Measurements from ENCODE around the gene KAT2A.
A peak's percentile ranks its signal among the peaks of the same experiment; 100 is the strongest.
"Not testable (repeated sequence)": the region's sequence is repeated elsewhere in the genome, so short reads cannot be mapped to it uniquely, and the experiment has no call there.

The KAT2A gene

DNA sequence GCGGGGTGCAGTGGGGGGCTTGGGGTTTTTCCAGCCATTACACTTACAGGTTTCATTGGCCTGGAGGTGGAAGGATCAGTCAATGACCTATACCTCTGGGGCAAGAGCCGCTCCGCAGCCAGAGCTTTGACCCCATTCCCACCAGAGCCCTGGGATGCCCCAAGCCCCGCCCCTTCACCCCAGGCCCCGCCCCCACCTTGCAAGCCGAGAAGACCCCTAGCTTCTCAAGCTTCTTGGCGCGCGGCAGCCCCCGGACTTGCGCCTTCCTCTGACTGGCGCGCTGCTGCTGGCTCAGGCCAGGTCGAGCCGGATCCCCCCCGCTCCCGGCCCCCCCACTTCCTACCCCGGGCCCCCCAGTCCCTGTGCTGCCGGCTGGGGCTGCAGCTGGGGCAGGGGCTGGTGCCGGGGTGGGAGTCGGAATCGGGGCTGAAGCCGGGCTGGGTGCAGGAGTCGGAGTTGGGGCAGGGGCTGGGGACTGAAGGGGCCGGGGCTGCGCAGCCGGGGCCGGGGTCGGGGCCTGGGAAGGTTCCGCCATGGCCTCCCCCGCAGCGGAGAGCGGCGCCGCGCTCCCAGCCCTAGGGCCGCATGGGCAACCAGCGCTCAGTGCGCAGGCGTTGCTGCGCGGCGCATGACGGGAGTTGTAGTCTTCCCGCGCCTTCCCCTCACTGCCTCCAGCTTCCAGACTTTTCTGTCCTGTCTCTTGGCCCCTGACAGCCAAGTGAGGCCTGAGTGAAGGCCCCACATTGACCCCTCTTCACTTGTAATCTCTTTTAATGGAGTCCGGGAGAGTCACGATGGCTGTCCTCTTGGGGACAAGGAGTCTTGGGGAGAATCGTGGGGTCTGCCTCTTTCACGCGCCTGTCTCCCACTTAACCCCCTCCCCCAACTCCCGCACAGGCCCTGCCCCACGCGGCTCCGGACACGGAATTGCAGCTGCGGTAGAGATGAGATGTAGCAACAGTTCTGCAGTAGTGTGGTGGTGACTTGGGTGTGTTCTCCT, at the start of gene KAT2A:
KAT2A (minus strand) TSS at position 598 of the 1,000 bp plus-strand sequence; CDS start at position 535, 63 bp downstream.
- DNase-seq, result peak; percentile 78

DNA sequence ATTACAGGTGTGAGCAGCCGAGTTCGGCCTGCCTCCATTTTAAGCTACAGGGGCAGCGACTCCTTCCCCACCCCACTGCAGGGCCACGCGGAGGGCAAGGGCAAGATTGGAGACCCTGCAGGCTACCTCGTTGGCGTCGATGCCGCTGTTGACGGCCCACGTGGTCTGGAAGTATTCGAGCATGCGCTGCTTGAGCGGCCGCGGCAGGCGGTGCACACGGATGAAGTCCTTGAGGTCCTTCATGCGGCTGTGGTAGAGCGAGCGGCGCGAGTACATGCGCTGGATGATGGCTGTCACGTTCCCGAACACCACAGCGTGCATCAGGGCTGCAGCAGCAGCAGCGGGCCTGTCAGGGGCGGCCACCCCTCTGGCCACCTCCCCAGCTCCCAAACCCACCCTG, 48.2 kb upstream of the KAT2A start:
- DNase-seq, result no peak

DNA sequence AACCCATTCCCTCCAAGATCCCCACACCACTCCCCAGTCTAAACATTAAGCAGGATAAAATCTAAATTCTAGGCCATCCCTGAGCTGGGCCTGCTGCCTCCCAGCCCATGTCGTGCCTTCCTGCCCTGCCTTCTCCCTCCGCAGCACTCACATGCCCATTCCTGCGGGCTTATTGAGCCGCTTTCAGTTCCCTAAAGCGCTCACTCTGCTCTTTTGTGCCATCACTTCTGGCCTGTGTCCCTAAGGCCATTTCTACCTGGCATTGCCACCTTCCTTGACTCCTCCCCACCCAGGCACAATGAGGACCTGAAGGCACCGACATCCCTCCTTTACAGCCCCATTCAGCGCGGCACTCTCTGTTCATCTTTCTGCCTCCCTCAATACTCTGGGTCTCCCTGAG, 46.6 kb upstream of the KAT2A start:
- no peak for DNase-seq

DNA sequence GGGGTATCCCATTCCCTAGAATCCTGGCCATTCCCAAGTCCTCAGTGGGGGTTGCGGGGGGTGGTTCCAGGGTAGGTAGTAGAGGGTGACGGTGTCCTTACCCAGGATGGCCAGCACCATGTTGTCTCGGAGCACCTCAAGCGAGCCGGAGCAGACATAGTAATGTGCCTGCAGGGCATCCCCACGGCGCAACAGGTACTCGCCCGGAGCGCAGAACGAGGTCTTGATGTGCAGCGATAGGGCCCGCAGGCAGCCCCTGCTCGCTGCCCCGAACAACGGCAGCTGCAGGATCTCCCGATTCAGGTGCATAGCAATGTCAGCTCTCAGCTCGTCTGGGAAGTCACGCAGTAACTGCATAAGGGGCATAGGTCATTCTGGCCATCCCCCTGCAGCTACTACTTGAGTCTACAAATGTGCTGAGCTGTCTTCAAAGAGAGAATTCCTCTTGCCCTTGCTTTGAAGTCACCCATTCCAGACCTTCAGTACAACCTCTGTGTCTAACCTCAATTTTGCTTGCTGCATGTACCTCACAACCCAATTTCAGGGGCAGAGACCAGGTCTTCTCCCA, 45.1 kb upstream of the KAT2A start:
- no peak for DNase-seq

DNA sequence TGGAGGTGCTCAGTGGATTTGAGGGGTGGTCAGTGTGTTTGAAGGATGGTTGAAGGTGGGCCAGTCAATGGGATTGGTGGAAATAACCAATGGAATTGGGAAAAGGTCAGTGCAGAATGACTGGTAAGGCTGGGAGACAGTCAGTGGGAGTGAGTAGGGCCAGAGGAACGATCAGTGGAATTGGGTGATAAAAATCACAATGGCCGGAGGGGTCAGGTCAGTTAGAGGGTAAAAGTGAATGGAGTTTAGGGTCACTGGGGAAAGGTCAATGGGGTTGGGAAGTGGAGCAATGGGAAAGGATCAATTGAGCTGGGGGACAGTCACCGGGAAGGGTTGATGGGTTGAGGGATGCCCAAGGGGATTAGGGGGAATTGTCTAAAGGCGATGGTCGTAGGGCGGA, 44.6 kb upstream of the KAT2A start:
- DNase-seq, result no peak

DNA sequence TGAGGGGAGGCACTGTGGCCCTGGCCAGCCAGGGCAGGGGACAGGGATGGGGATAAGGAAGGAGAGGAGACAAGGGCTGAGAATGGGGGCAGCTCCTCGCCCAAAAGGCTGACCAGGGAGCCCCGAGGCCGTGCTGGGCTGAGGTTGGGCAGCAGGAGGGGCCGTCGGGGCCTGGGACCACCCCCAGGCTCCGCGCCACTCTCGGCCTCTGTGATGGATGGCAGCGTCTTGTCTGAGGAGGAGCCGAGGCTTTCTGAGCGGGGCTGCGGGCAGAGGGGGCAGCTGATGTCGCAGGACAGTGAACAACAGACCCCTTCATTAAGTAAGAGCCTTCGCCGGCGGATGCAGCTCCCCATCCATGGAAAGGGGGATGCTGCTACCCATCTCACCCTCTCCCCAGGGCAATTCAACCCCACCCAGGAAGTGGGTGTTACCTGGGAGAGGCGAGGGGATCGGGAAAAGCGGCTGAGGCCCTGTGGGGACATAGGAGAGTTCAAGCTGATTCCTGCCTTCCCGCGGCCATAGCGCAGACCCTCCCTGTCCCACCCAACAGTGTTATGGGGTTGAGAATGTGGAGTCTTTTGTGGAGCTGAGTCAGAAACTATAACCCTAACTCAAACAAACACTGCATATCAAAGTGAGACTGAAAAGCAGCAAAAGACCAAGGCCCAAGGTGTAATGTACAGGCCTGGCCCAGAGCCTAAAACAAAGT, 42.7 kb upstream of the KAT2A start:
- no peak for DNase-seq

DNA sequence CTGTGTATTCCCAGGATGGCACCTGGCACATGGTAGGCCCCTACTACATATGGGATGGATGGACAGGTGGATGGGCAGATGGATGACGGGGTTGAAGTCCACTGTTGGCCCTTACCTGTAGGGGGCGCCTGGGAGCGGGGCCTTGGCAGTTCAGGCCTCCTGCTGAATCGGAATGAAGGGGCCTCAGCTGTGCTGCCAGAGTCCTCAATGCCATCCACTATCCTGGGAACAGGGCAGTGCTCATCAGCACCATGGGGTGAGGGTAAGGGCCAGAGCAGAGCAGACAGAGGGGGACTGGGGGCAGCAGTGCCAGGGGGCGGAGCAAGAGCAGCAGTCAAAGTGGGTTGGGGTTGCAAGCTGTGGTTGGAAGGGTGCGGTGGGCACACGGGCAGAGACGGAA, 41.9 kb upstream of the KAT2A start:
- DNase-seq, result no peak

DNA sequence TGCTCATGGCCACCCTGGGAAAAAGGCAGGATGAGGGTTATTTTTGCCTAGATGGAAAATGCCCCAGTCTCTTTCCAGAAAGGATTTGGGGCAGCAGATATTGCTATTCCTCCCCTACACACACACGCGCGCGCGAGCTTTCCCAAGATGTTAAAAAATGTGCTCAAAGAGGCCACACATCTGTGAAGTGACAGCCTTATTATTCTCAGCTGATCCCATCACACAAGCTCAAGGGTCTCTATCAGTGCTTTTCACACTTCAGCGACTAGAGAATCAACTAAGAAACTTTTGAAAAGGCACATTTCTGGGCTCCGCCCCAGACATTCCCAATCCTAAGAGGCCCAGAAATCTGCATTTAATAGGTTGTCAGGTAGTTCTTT, 39.4 kb upstream of the KAT2A start:
- DNase-seq, result no peak

DNA sequence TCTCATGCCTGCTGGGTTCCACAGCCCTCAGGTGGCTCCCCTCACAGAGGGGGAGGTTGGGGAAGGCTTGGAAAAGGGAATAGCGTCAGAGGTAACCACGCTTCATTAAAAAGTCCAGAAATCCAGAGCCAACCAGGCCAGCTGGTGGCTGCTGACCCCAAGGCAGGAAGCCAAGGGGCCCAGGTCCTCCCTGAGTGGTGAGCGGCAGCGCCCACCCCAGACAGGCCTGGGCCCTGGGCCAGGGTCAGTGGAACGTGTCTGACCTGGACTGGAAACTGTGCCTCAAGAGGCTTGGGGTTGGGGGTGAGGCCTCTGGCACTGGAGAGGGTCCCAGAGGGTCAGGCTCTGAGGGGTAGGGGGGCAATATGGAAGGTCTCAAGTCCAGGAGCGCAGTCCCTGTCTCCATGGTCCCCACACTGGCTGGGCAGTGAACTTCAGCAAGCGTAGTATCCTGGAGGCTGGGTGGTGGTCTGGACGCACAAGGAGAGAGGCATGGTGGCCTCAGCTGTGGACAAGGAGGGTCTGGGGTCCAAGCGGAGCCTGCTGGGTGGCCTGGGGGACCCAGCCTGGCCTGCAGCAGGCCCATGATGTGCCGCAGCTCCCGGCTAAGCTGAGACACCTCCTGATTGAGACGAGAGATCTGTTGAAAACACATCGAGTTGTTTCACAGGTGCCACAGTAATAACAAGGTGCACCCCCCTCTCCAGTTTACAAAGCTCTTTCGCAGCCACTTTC, 38.8 kb upstream of the KAT2A start:
- no peak for DNase-seq

DNA sequence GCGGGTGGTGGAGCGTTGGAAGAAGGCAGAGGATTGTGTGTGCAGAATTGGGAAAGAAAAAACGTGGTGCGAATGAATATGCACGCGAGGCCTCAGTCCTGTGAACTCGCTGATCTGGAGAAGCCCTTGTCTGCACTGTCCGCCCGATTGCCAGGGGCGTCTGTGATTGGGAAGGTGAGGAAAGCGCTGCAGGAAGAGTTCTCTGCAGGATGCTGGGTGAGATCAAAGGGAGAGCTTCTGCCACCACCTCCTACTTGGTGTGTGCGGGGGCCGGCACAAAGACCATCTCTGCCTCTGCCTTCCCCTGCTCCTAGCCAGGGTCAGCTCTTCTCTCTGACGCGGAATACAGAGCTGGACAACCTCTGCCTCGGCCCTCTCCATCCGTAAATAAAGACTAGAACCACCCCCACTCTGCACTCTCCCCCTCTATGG, 34.5 kb upstream of the KAT2A start:
- DNase-seq, result no peak

DNA sequence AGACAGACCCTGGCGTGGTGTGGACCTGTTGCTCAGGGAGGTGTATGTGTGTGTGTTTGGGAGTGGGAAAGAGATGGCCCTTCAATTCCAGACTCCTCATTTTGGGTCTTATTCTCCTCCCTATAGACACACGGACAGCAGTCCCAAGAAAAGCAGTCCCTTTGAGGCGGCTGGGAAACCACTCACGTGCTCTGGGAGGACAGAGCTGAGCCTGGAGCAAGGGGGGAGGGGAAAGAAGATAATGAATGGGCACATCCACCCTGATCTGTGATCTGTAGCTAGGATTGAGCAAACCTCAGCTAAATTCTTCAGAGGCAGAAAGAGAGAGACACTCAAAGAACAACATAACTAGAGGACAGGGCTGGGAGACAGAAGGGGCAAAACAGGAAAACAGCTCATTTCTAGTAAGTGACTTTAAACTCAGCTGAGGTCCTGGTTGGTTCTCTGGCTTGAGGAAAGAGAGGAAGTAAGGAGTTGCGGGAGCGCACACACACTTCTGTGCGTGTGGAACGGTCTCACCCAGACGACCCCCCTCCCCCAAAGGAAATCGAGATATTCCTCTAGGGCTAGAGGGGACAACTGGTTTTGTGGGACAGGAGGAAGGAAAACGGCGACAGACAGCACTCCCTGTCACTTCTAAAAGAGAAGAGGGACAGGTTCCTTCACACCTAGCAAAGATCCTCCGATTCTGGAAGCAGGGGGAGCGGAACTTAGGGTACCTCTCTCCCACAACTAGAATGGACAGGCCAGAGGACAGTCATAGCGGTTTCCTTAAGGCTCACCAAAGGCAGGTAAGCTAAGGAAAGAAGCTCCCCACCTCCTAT, 33.0 kb upstream of the KAT2A start:
- DNase-seq, result no peak

DNA sequence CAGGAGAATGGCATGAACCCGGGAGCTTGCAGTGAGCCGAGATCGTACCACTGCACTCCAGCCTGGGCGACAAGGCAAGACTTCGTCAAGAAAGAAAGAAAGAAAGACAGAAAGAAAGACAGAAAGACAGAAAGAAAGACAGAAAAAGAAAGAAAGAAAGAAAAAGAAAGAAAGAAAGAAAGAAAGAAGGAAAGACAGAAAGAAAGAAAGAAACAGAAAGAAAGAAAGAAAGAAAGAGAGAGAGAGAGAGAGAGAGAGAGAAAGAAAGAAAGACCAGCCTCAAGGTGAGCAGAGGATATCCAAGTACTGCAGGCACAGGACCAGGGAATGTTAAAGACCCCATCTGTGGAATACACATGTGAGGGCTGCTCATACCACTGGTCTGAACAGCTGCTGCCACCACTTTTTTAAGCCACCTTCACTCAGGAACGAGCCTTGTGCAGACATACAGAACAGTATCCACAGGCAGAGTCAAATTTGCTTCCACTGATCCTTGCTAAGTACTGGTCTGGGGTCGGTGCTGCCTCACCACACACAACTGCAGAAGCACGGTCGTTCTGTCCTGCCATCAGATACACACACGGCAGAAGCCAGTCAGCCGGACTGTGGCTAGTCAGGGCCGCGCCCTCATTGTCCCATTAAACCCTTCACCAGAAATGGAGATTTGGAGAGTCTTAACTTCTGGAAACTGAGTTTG, 25.9 kb upstream of the KAT2A start:
- DNase-seq, result no peak

DNA sequence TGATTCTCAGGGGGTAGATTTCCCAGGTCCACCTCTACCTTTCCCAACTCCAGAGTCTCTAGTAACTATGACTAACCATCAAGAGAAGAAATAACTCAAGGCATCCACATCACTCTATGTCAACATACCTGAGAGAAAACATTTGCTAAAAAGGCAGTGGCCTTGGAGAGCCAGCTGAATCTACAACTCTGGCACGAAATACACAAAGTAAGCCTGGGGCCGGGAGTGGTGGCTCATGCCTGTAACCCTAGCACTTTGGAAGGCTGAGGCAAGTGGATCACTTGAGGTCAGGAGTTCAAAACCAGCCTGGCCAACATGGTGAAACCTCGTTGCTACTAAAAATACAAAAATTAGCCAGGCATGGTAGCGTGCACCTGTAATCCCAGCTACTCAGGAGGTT, 22.0 kb upstream of the KAT2A start:
- not testable (repeated sequence) for DNase-seq

DNA sequence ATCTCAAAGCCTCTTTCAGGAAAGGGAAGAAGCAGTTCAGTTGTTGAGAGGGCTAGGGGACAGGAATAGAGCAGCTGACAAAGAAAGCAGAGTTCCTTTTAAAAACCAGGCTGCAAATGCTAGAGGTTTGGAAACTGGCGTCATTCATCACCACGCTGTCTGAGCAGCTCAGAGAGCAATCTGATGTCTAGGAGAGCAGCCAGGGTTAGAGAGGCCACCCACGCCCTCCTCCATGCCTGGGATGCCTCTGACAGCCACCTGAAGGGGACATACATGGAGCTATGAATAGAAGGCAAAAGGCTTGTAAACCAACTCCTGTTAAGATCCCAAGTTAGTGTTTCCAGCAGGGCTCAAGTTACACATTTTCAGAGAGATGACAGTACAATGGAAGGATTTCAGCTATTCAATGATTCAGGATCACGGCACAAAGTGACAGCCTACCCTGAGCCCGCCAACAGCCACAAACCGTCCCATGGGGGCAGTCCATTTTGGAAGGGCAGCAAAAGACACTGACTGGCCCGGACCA, 21.3 kb upstream of the KAT2A start:
- DNase-seq, result peak; percentile 82

DNA sequence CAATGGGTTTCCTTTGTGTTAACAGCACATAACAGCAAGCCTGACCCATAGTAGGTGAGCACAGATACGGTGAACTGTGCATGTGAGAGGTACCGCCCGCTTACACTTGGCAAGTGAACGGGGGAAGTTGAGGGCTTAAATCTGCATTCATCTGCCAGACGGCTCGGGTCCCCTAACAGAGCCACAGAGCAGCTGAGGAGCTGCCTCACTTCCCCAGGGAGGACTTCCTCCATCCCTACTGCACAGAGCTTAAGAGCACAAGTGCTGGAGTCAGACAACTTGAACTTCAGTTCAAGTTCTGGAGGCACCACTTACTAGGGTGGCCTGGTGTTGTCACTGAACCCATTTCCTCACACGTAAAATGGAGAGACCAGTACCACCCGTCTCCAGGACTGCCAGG, 20.2 kb upstream of the KAT2A start:
- no peak for DNase-seq

DNA sequence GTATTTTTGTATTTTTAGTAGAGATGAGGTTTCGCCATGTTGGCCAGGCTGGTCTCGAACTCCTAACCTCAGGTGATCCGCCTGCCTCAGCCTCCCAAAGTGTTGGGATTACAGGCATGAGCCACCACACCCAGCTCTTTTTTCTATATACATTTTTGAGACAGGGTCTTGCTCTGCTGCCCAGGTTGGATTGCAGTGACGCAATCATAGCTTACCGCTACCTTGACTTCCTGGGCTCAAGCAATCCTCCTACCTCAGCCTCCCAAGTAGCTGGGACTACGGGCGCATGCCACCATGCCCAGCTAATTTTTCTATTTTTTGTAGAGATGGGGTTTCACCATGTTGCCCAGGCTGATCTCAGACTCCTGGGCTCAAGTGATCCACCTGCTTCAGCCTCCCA, 19.5 kb upstream of the KAT2A start:
- not testable (repeated sequence) for DNase-seq

DNA sequence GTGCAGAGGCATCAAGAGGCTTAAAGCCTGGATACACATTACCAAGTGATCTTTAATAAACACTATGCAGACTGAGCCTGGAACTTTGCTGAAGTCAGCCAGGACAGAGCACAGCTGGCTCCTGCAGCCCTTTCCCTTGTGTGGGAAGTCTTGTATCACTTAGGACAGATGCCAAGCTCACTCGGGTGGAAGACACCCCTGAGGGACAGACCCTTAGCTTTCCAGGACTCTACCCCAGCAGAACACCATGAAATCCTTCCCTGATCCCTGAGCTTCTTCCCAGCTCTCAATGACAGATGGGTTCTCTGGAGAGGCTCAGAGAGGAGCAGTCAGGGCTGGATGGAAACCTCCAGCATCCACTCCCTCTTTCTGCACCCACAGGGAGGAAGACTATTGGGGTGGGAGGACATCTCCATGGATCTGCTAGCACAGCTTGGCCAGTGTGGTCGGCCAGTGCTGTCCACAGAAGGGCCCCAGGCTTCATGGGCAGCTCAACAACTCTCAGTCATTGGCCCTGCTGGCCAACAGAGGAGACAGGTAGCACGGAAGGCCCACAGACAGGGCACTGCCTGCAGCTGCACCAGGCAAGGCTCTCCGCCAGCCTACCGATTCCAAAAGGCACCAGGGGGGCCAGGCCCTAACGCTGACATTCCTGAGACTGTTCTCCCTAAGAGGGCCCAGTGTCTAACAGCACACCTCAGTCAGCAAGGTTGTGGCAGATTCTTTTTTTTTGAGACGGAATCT, 17.8 kb upstream of the KAT2A start:
- DNase-seq, result no peak

DNA sequence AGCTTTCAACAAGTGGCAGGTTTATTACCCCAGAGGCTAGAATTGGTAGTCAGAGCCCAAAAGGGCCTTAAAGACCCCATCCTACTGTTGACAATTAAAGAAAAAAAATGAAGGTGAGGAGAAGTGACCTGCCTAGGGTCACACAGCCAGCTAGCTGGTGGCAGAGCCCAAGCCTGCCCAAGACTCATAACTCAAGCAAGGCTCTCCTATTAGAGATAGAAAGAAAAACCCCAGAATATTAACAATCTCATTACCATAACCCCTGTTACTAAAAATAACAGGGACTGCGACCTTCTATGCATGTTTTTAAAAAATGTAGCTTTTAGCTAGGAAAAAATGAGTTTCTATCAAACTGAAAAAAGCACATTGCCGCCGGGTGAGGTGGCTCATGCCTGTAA, 15.5 kb upstream of the KAT2A start:
- no peak for DNase-seq

DNA sequence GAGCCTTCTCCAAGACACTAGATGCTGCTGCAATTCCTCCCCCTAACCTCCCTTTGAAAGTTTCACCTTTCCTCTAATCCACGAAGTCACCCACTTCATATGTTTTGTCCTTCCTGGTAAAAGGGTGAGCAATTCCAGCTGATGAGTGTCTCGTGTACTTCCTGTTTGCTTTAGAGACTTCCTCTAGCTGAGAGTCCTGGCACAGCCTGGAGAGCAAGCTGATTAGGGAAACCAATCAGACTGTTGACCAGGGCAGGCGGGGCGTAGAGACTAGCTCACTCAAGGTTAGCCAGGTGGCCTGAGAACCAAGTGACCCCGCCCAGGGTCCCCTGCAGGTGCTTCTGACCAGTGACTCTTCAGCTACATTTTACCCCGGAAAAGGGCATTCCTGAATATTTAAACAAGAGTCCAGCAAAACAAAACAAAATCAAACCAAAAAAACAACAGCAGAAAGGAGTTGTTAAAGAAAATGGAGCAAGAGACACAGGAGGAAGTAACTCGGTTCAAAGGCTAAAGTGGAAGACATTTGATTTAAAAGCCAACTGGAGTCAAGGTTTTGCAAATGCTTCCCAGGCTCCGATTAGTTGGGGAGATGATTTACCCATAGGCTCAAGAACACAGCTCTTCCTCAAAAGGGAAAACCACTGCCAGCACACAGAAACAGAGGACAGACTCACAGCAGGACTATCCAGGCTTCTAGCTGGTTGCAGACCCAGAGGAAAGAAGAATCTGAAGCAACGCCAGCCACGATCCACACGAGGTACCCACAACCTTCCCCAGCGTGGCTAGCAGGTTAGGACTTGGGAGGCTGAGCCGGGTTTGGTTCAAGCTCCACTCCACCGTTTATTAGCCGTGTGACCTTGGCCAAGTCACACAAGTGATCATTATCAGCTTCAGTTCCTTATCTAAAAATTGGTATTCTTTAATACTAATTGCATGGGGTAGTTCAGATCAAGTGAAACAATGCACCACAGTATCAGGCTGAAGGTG, 14.8 kb upstream of the KAT2A start:
- DNase-seq, result peak; percentile 57

All from fibroblast of upper back skin (primary cell).